ENCODE data around the gene EPM2AIP1. TPM values are rescaled to one million over a fixed set of nuclear protein-coding genes. Genes with fewer than 3 reads are reported as not detected.
A peak's percentile ranks its signal among the peaks of the same experiment; 100 is the strongest.

Gene EPM2AIP1
- total and polyA plus RNA-seq, 4 donors = 2.9 to 11.8 (median 7.7) TPM

GRCh38 chr3:36991923-36992805 is 767 bp downstream of the EPM2AIP1 start:
- H3K27ac ChIP-seq (ENCODE audit: low read depth in 1 of 2, low read length in 2 of 2) = peak overlapping the region; percentile 96
- no peaks in the 10 kb centered on the region for H3K9me3 ChIP-seq (ENCODE audit: control insufficient read depth in 4 of 4, low read length in 3 of 4)
- H3K4me1 ChIP-seq (ENCODE audit: control insufficient read depth in 4 of 4, insufficient read depth in 4 of 4, low read length in 3 of 4) = peaks cover 3 to 42% (median 24%) of the 10 kb centered on the region in 4 donors
- WGBS = 11% methylated on average over 24 of the region's 24 CpGs
- peak overlapping the region; percentile 96 to 98 for H3K9ac ChIP-seq (ENCODE audit: low read depth in 1 of 2, low read length in 2 of 2)
- TF ChIP-seq MAX (IDR thresholded peaks at IDR 0.05) (no peak), RAD21 (IDR thresholded peaks at IDR 0.05) (no peak), JUND (IDR thresholded peaks at IDR 0.05) (no peak), CTCF (IDR thresholded peaks at IDR 0.05; ENCODE audit: low read depth, low read length, missing input control) (no peak), FOXA1 (IDR thresholded peaks at IDR 0.05) (no peak), RXRA (IDR thresholded peaks at IDR 0.05) (no peak), HNF4A (conservative IDR thresholded peaks at IDR 0.05) (no peak), ATF3 (IDR thresholded peaks at IDR 0.05) (no peak), GABPA (IDR thresholded peaks at IDR 0.05 in 1 of 2, conservative IDR thresholded peaks at IDR 0.05 in 1 of 2) (no peak), HNF4G (IDR thresholded peaks at IDR 0.05) (no peak), ZBTB33 (IDR thresholded peaks at IDR 0.05) (no peak), TAF1 (conservative IDR thresholded peaks at IDR 0.05) (no peak), EGR1 (IDR thresholded peaks at IDR 0.05; ENCODE audit: low read depth in 2 of 2) (no peak), FOXA2 (IDR thresholded peaks at IDR 0.05) (no peak), NR2F2 (IDR thresholded peaks at IDR 0.05) (no peak), YY1 (IDR thresholded peaks at IDR 0.05) (no peak), SP1 (IDR thresholded peaks at IDR 0.05) (no peak), REST (IDR thresholded peaks at IDR 0.05) (no peak)
- no peak for DNase-seq (ENCODE audit: low spot score)
- H3K36me3 ChIP-seq (ENCODE audit: control insufficient read depth in 4 of 4, insufficient read depth in 3 of 4, low read depth in 1 of 4, low read length in 3 of 4) = peaks cover 2 to 12% (median 6%) of the 10 kb centered on the region in 4 donors
- H3K4me3 ChIP-seq (ENCODE audit: low read depth in 1 of 3, low read length in 3 of 3) = peak overlapping the region; percentile 63 to 92 (median 89)
- H3K27me3 ChIP-seq (ENCODE audit: control insufficient read depth in 4 of 4, insufficient read depth in 4 of 4, low read length in 3 of 4) = no peaks in the 10 kb centered on the region
